Endodermal cell (in vitro differentiated cells): ENCODE results near the gene PARVB. TPM values are rescaled to one million over a fixed set of nuclear protein-coding genes. Genes with fewer than 3 reads are reported as not detected.

Experiments used
- DNase-seq: peaks from one replicate; pipeline ENCODE4 v3.0.0-alpha.2; 2017
- H3K27ac ChIP-seq: 2 replicates; pipeline ENCODE4 v1.5.1; 2013; ENCODE audit warnings: mild to moderate bottlenecking, low read depth, low read length, moderate library complexity
- H3K27me3 ChIP-seq: 2 replicates; pipeline ENCODE4 v1.6.1; 2013; ENCODE audit warnings: mild to moderate bottlenecking, low read length, moderate library complexity; ENCODE audit not compliant: insufficient read depth, control insufficient read depth, poor library complexity, severe bottlenecking
- H3K36me3 ChIP-seq: 2 replicates; pipeline ENCODE4 v1.7.0; 2013; ENCODE audit warnings: mild to moderate bottlenecking, low read length, moderate library complexity; ENCODE audit not compliant: control insufficient read depth, insufficient read depth
- H3K4me1 ChIP-seq: one replicate; pipeline ENCODE4 v1.7.0; 2013; ENCODE audit warnings: low read length; ENCODE audit not compliant: control insufficient read depth, insufficient read depth
- H3K4me3 ChIP-seq: 2 replicates; pipeline ENCODE4 v1.5.1; 2013; ENCODE audit warnings: mild to moderate bottlenecking, low read length, moderate library complexity
- H3K9ac ChIP-seq: 2 replicates; pipeline ENCODE4 v1.6.1; 2013; ENCODE audit warnings: mild to moderate bottlenecking, low read length, moderate library complexity; ENCODE audit not compliant: poor library complexity, severe bottlenecking; ENCODE audit errors: extremely low read depth
- H3K9me3 ChIP-seq: 2 replicates; pipeline ENCODE4 v1.6.1; 2013; ENCODE audit warnings: mild to moderate bottlenecking, low read length, moderate library complexity; ENCODE audit not compliant: control insufficient read depth
- H3K27ac Mint-ChIP-seq: 2 replicates; pipeline ENCODE4 v1.8.0; 2020; ENCODE audit warnings: mixed read lengths
- H3K27me3 Mint-ChIP-seq: 2 replicates; pipeline ENCODE4 v1.8.0; 2021; ENCODE audit warnings: mild to moderate bottlenecking, mixed read lengths; ENCODE audit not compliant: insufficient read depth
- H3K36me3 Mint-ChIP-seq: 2 replicates; pipeline ENCODE4 v1.8.0; 2020; ENCODE audit warnings: low read depth, mixed read lengths
- H3K4me1 Mint-ChIP-seq: 2 replicates; pipeline ENCODE4 v1.8.0; 2020; ENCODE audit warnings: mixed read lengths
- H3K4me3 Mint-ChIP-seq: 2 replicates; pipeline ENCODE4 v1.8.0; 2020; ENCODE audit warnings: mild to moderate bottlenecking, moderate library complexity, mixed read lengths
- H3K9me3 Mint-ChIP-seq: 2 replicates; pipeline ENCODE4 v1.8.0; 2020; ENCODE audit warnings: mild to moderate bottlenecking, mixed read lengths
- CTCF ChIP-seq: fragments of 200-600 bp; sonication (generic); conservative IDR thresholded peaks from 2 replicates; pipeline ENCODE4 v1.5.0; 2021; ENCODE audit warnings: antibody characterized with exemption, mild to moderate bottlenecking
- WGBS, 2 experiments: methylation state at CpG; one replicate each; pipeline versions ENCODE4 v1.1.5 to v1.1.7; 2013; ENCODE audit warnings: missing lambda C conversion rate in 2 of 2, mixed read lengths in 1 of 2; ENCODE audit not compliant: insufficient coverage in 1 of 2, insufficient read length in 1 of 2; 5-methylcytosine and 5-hydroxymethylcytosine counted together
- total RNA-seq, 2 donors: library from RNA; stranded (reverse); fragmentation: NEBNext Ultra II Directional in 1 of 2; extraction: Animal tissue kit (Norgen Biotek cat#: 25700) in 1 of 2; gene quantifications; 2 replicates in 1 of 2; 3 replicates in 1 of 2; pipeline ENCODE4 v1.2.1, GENCODE V29; 2021

Gene PARVB
- total RNA-seq, 2 donors from 2014 or later, result 29.6 to 32.3 TPM

DNA sequence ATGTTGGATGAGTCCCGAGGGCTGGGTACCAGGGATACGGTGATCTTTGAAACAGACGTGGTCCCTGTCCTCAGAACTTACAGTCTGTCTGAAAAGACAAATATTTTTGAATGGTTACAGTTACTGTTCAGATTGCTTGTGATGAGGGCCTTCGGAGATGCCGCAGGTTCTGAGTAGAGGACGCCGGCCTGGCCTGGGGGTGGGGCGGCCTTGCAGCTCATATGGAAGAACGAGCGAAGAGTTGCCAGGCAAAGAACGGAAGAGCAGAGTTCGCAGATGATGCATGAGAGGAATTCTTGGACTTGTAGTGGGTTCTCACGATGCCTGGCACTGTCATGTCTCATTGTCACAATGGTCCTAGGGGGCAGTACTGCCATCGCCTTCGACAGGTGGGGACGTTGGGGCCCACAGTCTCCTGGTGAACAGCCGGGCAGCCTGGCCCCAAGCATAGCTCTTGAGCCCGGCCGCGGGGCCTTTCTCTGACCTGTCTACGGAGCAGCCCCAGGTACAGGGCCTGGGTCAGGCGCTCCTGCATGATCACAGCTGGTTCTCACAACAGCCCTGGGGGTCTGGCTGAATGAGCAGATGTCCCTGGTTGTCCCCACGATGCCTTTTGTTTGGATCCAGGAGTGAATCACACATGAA, 95.7 kb downstream of the PARVB start:
- Histone ChIP-seq H3K4me1 (no peaks in the 10 kb centered on the region), H3K9ac (no peak overlapping the region), H3K27ac (no peak overlapping the region), H3K27me3 (no peaks in the 10 kb centered on the region), H3K36me3 (no peaks in the 10 kb centered on the region), H3K4me3 (no peak overlapping the region), H3K9me3 (no peaks in the 10 kb centered on the region)
- Mint-ChIP-seq H3K4me1 (no peaks in the 10 kb centered on the region), H3K27ac (no peak overlapping the region), H3K36me3 (peaks cover 12% of the 10 kb centered on the region), H3K27me3 (no peaks in the 10 kb centered on the region), H3K9me3 (peaks cover 9% of the 10 kb centered on the region), H3K4me3 (no peak overlapping the region)
- TF ChIP-seq CTCF, result no peak
- WGBS, 2 experiments, result 92 to 96% methylated on average over 20 to 23 of the region's 23 CpGs
- no peak for DNase-seq

DNA sequence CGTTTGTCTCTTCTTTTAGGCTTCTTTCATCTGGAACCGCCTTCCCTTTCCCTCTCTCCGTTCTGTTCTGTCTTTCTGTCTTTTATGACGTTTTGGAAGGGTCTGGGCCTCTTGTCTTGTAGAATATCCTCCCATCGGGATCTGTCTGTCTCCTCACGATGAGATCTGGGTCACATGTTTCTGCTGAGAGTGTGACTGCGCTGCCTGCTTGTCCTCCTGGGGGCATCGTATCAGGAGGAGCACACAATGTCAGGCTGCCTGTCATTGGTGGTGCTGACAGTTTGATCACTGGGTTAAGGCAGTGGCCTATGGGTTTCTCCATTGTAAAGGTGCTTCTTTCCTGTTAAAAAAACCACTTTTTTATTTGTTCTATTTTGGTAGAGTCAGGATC, 96.2 kb downstream of the PARVB start:
- H3K27ac Mint-ChIP-seq, result no peak overlapping the region
- WGBS, 2 experiments, result 83 to 84% methylated on average over 8 of the region's 8 CpGs
- Histone ChIP-seq H3K36me3 (no peaks in the 10 kb centered on the region), H3K27ac (no peak overlapping the region), H3K4me1 (no peaks in the 10 kb centered on the region), H3K4me3 (no peak overlapping the region), H3K9ac (no peak overlapping the region), H3K9me3 (no peaks in the 10 kb centered on the region), H3K27me3 (no peaks in the 10 kb centered on the region)
- H3K4me3 Mint-ChIP-seq, result no peak overlapping the region
- no peaks in the 10 kb centered on the region for H3K27me3 Mint-ChIP-seq
- peaks cover 16% of the 10 kb centered on the region for H3K36me3 Mint-ChIP-seq
- DNase-seq, result no peak
- no peaks in the 10 kb centered on the region for H3K4me1 Mint-ChIP-seq
- H3K9me3 Mint-ChIP-seq, result peaks cover 12% of the 10 kb centered on the region
- TF ChIP-seq CTCF, result peak; percentile 33

- DNase-seq, result no peak
- H3K27ac ChIP-seq, result no peak overlapping the region
- WGBS, 2 experiments, result 89 to 91% methylated on average over 5 to 6 of the region's 6 CpGs
- no peak overlapping the region for H3K9ac ChIP-seq
- TF ChIP-seq CTCF, result no peak
- H3K4me3 ChIP-seq, result no peak overlapping the region
- peaks cover 19% of the 10 kb centered on the region for H3K9me3 ChIP-seq
- Mint-ChIP-seq H3K36me3 (peaks cover 37% of the 10 kb centered on the region), H3K27ac (no peak overlapping the region), H3K9me3 (peaks cover 43% of the 10 kb centered on the region), H3K4me3 (no peak overlapping the region), H3K4me1 (peaks cover 13% of the 10 kb centered on the region), H3K27me3 (peaks cover 3% of the 10 kb centered on the region)
- H3K27me3 ChIP-seq, result no peaks in the 10 kb centered on the region
- H3K36me3 ChIP-seq, result no peaks in the 10 kb centered on the region
- peaks cover 8% of the 10 kb centered on the region for H3K4me1 ChIP-seq
Observed at GRCh38 chr22:44125421-44125820, 101.3 kb downstream of the PARVB start.
